Kidney (tissue), 14 donors: ENCODE measurements around the gene ARL5C. TPM values are rescaled to one million over a fixed set of nuclear protein-coding genes. Genes with fewer than 3 reads are reported as not detected.

Experiments used
- DNase-seq, 5 donors: peaks; one replicate each; pipeline ENCODE4 v3.0.0-alpha.2; 2013 to 2020
- FAIRE-seq: peaks from 2 replicates; lab custom pipeline; 2012; peaks lifted over from hg19 to GRCh38; lab: Jason Lieb, UNC
- H3K27ac ChIP-seq, 2 donors: one replicate each; pipeline ENCODE4 v1.7.0; 2013; ENCODE audit warnings: low read depth in 2 of 2, low read length in 2 of 2, inconsistent platforms in 1 of 2
- H3K27me3 ChIP-seq: one replicate; pipeline ENCODE4 v1.7.1; 2013; ENCODE audit warnings: low read length, inconsistent platforms; ENCODE audit not compliant: control insufficient read depth, insufficient read depth
- H3K36me3 ChIP-seq, 3 donors: one replicate each; pipeline versions ENCODE4 v1.7.0 to v1.7.1; 2013; ENCODE audit warnings: low read length in 3 of 3, control low read depth in 1 of 3, inconsistent platforms in 1 of 3; ENCODE audit not compliant: insufficient read depth in 3 of 3, control insufficient read depth in 2 of 3
- H3K4me1 ChIP-seq, 3 donors: one replicate each; pipeline versions ENCODE4 v1.7.0 to v1.7.1; 2013; ENCODE audit warnings: low read length in 3 of 3, inconsistent platforms in 1 of 3, low read depth in 1 of 3; ENCODE audit not compliant: control insufficient read depth in 2 of 3, insufficient read depth in 2 of 3
- H3K4me3 ChIP-seq, 3 donors: one replicate each; pipeline versions ENCODE4 v1.7.0 to v1.8.1; 2013; ENCODE audit warnings: low read length in 3 of 3, control low read depth in 1 of 3, inconsistent platforms in 1 of 3
- H3K9ac ChIP-seq, 3 donors: one replicate each; pipeline versions ENCODE4 v1.7.0 to v1.7.1; 2013; ENCODE audit warnings: low read length in 3 of 3, control low read depth in 1 of 3, inconsistent platforms in 1 of 3
- H3K9me3 ChIP-seq, 3 donors: one replicate each; pipeline versions ENCODE4 v1.7.0 to v1.7.1; 2013; ENCODE audit warnings: low read length in 3 of 3, control low read depth in 1 of 3, inconsistent platforms in 1 of 3; ENCODE audit not compliant: control insufficient read depth in 2 of 3, insufficient read depth in 1 of 3
- CTCF ChIP-seq: IDR thresholded peaks from 3 replicates; pipeline ENCODE4 v1.5.1; 2012; ENCODE audit warnings: mild to moderate bottlenecking, moderate library complexity, borderline replicate concordance; ENCODE audit not compliant: insufficient read depth; ENCODE audit errors: extremely low read depth
- intact Hi-C: fragments of 100-400 bp; cut with DNase I; formaldehyde crosslinking; loops from one replicate; pipeline ENCODE4 v1.11.1; 2022
- polyA plus RNA-seq: library from polyadenylated mRNA; stranded (reverse); fragments of 350-450 nt; fragmentation: Illumina TruSeq; extraction: RNeasy Lipid Tissue Mini Kit (QIAGEN cat#74804); gene quantifications from one replicate; pipeline ENCODE4 v1.2.3, GENCODE V29; 2014; ENCODE audit warnings: low read depth, low replicate concordance; ENCODE audit not compliant: insufficient read depth
- total RNA-seq: library from RNA; stranded (reverse); fragmentation: NEBNext Ultra II Directional; extraction: Animal tissue kit (Norgen Biotek cat#: 25700); gene quantifications from one replicate; pipeline ENCODE4 v1.2.1, GENCODE V29; 2021
- donor health status: control.
- donor health status: control.
- donor health status: control.
- donor health status: control.
- donor health status: control.
- donor health status: DM: yes; HTN: yes; CAD: no.
- donor health status: Normal renal cell carcinoma (clear cell type).

The ARL5C gene
- total and polyA plus RNA-seq, 2 donors from 2014 or later = not detected

- H3K9ac ChIP-seq = no peak overlapping the region
- H3K27me3 ChIP-seq = no peaks in the 10 kb centered on the region
- intact Hi-C loops = no loop called here
- no peak for TF ChIP-seq CTCF
- H3K4me1 ChIP-seq = no peaks in the 10 kb centered on the region
- H3K4me3 ChIP-seq = no peak overlapping the region
- no peak overlapping the region for H3K27ac ChIP-seq
- no peaks in the 10 kb centered on the region for H3K36me3 ChIP-seq
- FAIRE-seq (no peak), DNase-seq (peak in 1 of 5 donors; percentile 47)
- H3K9me3 ChIP-seq = no peaks in the 10 kb centered on the region
Observed at GRCh38 chr17:39126436-39126835, 39.5 kb downstream of the ARL5C start.

- no peaks in the 10 kb centered on the region for H3K4me1 ChIP-seq
- no peaks in the 10 kb centered on the region for H3K36me3 ChIP-seq
- FAIRE-seq (no peak), DNase-seq (no peak)
- no peak for TF ChIP-seq CTCF
- H3K9me3 ChIP-seq = no peaks in the 10 kb centered on the region
- no peak overlapping the region for H3K27ac ChIP-seq
- H3K27me3 ChIP-seq = no peaks in the 10 kb centered on the region
- H3K4me3 ChIP-seq = no peak overlapping the region
- intact Hi-C loops = no loop called here
- H3K9ac ChIP-seq = no peak overlapping the region
Observed at GRCh38 chr17:39125143-39125875, 40.7 kb downstream of the ARL5C start.

- Histone ChIP-seq H3K9ac (no peak overlapping the region), H3K36me3 (no peaks in the 10 kb centered on the region), H3K4me3 (no peak overlapping the region), H3K9me3 (no peaks in the 10 kb centered on the region), H3K4me1 (no peaks in the 10 kb centered on the region), H3K27ac (no peak overlapping the region), H3K27me3 (no peaks in the 10 kb centered on the region)
- FAIRE-seq (no peak), DNase-seq (no peak)
- no peak for TF ChIP-seq CTCF
- intact Hi-C loops = no loop called here
Observed at GRCh38 chr17:39123627-39124026, 42.3 kb downstream of the ARL5C start.
